ENCODE measurements around the gene TUBA4A. TPM values are rescaled to one million over a fixed set of nuclear protein-coding genes. Genes with fewer than 3 reads are reported as not detected.

Gene TUBA4A
- total and polyA plus RNA-seq, 2 of the 8 experiments (the other 6 are each of a cell fraction or from before 2014, with no cell fraction given): 67.3 to 172 TPM

DNA sequence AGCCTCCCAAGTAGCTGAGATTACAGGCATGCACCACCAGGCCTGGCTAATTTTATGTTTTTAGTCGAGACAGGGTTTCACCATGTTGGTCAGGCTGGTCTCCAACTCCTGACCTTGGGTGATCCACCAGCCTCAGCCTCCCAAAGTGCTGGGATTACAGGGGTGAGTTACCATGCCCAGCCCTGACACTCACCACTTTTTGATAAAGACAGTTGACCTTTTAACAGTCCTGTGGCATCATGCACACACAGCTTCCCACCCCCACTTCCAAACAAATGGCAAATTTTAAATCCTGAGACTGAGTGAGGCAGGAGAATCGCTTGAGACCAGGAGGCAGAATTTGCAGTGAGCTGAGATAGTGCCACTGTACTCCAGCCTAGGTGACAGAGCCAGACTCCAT, 19.3 kb upstream of the TUBA4A start:
- Histone ChIP-seq H4K5ac (ENCODE audit: insufficient read length, low read depth, low read length) (no peak overlapping the region), H3K23me2 (ENCODE audit: low read depth, low read length) (no peaks in the 10 kb centered on the region; the same call in 1 of the 2 replicates), H4K20me1 (replicated peaks in 1 of 2; ENCODE audit: control insufficient read depth in 1 of 2, insufficient read depth in 2 of 2, low read length in 2 of 2) (no peaks in the 10 kb centered on the region), H3K23ac (ENCODE audit: insufficient read length) (no peak overlapping the region), H4K8ac (ENCODE audit: extremely low read depth, insufficient read depth, low read length) (no peak overlapping the region), H4K91ac (replicated peaks; ENCODE audit: insufficient read length, low read length) (no peak overlapping the region), H3K56ac (replicated peaks; ENCODE audit: insufficient read length, low read depth, low read length) (no peak overlapping the region), H3K27ac (ENCODE audit: low read depth, low read length) (no peak overlapping the region), H3K9ac (replicated peaks in 1 of 4; ENCODE audit: extremely low read depth in 1 of 4, low read depth in 3 of 4, low read length in 3 of 4) (no peak overlapping the region), H2BK120ac (replicated peaks; ENCODE audit: low read depth, low read length) (no peak overlapping the region), H3K18ac (ENCODE audit: extremely low read depth, low read length) (no peak overlapping the region), H2AFZ (ENCODE audit: low read length) (no peak overlapping the region), H2BK15ac (ENCODE audit: low read length) (no peak overlapping the region), H3K4me2 (ENCODE audit: insufficient read depth in 1 of 2, low read depth in 2 of 2, low read length in 2 of 2) (no peak overlapping the region), H2BK20ac (ENCODE audit: low read length) (no peak overlapping the region), H3K27me3 (replicated peaks in 1 of 4; ENCODE audit: control insufficient read depth in 3 of 4, extremely low read depth in 1 of 4, insufficient read depth in 3 of 4, low read length in 3 of 4) (peaks cover 0 to 3% (median 0%) of the 10 kb centered on the region in 4 experiments; a peak in 3 of 7 replicates), H2AK5ac (ENCODE audit: low read depth, low read length) (no peak overlapping the region), H2BK12ac (ENCODE audit: low read depth, low read length) (no peak overlapping the region), H3K4ac (replicated peaks; ENCODE audit: insufficient read length, low read depth, low read length) (no peak overlapping the region), H3K4me1 (replicated peaks in 1 of 4; ENCODE audit: control insufficient read depth in 3 of 4, insufficient read depth in 4 of 4, low read length in 3 of 4) (peaks cover 2 to 6% (median 4%) of the 10 kb centered on the region in 4 experiments), H3K79me1 (ENCODE audit: low read depth, low read length) (no peaks in the 10 kb centered on the region), H3K9me3 (ENCODE audit: insufficient read depth in 2 of 2, low read depth in 1 of 2, low read length in 1 of 2) (no peaks in the 10 kb centered on the region), H2BK5ac (ENCODE audit: low read depth, low read length) (no peak overlapping the region), H3K14ac (ENCODE audit: insufficient read length) (no peak overlapping the region), H3K36me3 (ENCODE audit: control insufficient read depth in 2 of 4, insufficient read depth in 4 of 4, low read length in 3 of 4) (no peaks in the 10 kb centered on the region), H3K79me2 (ENCODE audit: control insufficient read depth in 1 of 2, insufficient read depth in 2 of 2, low read length in 2 of 2) (no peaks in the 10 kb centered on the region), H3K4me3 (ENCODE audit: extremely low read depth in 1 of 4, insufficient read depth in 2 of 4, low read depth in 3 of 4, low read length in 4 of 4) (no peak overlapping the region)
- whole genome bisulfite sequencing, 2 experiments (ENCODE audit: extremely low coverage in 1 of 2, insufficient coverage in 1 of 2, insufficient read length in 1 of 2, insufficient replicate concordance in 2 of 2, low coverage in 1 of 2, low lambda C conversion rate in 2 of 2, missing lambda C conversion rate in 1 of 2): 77% methylated on average over 2 of the region's 2 CpGs; no CpG with 5 or more reads in 1 of the 2 experiments
- ChIA-PET CTCF (ENCODE audit: partially characterized antibody) (interaction anchor here (1.3 to 2.9 kb wide), 3 partner anchors 11 to 26 kb away, joined by 3 to 12 read pairs (median 8); no protein-coding TSS in a partner anchor), POLR2A (ENCODE audit: partially characterized antibody) (interaction anchor here (1.7 kb wide), 1 partner anchor 10 kb away, joined by 6 read pairs; no protein-coding TSS in a partner anchor)
- DNase-seq (ENCODE audit: low read depth in 1 of 2, low spot score in 2 of 2): no peak
- FAIRE-seq: no peak
- TF ChIP-seq SP1 (IDR thresholded peaks at IDR 0.05; ENCODE audit: low read depth, low read length) (no peak), SP2 (IDR thresholded peaks at IDR 0.05; ENCODE audit: low read length) (no peak), TEAD4 (IDR thresholded peaks at IDR 0.05; ENCODE audit: low read depth, low read length) (no peak), BACH1 (IDR thresholded peaks at IDR 0.05; ENCODE audit: low read length) (no peak), MAFK (IDR thresholded peaks at IDR 0.05; ENCODE audit: low read depth, low read length) (no peak), POLR2AphosphoS5 (IDR thresholded peaks at IDR 0.05; ENCODE audit: low read depth, low read length) (no peak), EGR1 (IDR thresholded peaks at IDR 0.05; ENCODE audit: borderline replicate concordance, low read depth, low read length) (no peak), ZNF274 (IDR thresholded peaks at IDR 0.05; ENCODE audit: borderline replicate concordance, extremely low read depth, low read length) (no peak), EZH2 (IDR thresholded peaks at IDR 0.05; ENCODE audit: low read depth, low read length, severe bottlenecking) (no peak)
- TF ChIP-seq, protein P1, sequence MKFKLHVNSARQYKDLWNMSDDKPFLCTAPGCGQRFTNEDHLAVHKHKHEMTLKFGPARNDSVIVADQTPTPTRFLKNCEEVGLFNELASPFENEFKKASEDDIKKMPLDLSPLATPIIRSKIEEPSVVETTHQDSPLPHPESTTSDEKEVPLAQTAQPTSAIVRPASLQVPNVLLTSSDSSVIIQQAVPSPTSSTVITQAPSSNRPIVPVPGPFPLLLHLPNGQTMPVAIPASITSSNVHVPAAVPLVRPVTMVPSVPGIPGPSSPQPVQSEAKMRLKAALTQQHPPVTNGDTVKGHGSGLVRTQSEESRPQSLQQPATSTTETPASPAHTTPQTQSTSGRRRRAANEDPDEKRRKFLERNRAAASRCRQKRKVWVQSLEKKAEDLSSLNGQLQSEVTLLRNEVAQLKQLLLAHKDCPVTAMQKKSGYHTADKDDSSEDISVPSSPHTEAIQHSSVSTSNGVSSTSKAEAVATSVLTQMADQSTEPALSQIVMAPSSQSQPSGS (IDR thresholded peaks at IDR 0.05; ENCODE audit: low read length): no peak
- TF ChIP-seq, protein P2, sequence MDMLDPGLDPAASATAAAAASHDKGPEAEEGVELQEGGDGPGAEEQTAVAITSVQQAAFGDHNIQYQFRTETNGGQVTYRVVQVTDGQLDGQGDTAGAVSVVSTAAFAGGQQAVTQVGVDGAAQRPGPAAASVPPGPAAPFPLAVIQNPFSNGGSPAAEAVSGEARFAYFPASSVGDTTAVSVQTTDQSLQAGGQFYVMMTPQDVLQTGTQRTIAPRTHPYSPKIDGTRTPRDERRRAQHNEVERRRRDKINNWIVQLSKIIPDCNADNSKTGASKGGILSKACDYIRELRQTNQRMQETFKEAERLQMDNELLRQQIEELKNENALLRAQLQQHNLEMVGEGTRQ (IDR thresholded peaks at IDR 0.05; ENCODE audit: low read length): no peak

Data from H1 (cell line).